Stimulated activated CD8-positive, alpha-beta memory T cell treated with anti-CD3 and anti-CD28 coated beads, Interleukin-2, amount 100 ng/mL, for 48 hours (primary cell): ENCODE data around the gene PXYLP1.

ENCODE experiments used
- DNase-seq, 2 donors: peaks; one replicate each; pipeline ENCODE4 v3.0.0-alpha.2; 2020; ENCODE audit warnings: low read depth in 2 of 2

Gene PXYLP1

GRCh38 chr3:141273700-141274410 is 42.2 kb downstream of the PXYLP1 start:
- no peak for DNase-seq

DNA sequence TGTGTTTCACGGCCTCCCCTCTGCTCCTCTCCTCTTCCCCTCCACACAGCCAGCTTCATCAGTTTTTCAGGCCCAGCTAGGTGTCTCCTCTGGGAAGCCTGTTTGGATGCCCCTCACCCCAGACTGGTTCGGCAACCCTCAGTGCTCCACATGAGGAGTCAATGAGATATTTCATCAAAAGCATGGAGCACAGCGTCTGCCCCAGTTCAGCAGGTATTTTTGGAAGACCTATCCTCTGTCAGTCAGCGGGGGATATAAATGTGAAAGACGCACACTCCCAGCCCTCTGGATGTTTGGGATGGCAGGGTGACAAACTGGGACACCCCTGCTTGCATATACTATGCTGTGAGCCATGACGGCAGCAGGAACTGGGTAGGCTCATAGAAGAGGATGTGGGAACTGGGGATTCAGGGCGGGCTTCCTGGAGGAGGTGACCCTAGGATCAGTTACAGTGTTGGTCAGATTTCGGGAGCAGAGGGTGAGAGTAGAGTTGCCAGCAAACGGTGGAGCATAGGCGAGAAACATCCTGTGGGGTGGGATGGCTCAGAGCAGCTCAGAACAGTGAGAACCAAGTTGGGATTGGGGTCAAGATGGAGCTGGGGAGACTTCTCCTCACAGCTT is 42.9 kb downstream of the PXYLP1 start:
- DNase-seq, result no peak

- no peak for DNase-seq
These were observed 43.4 kb downstream of the PXYLP1 start for GRCh38 chr3:141275032-141275422.

- DNase-seq, result no peak
These were observed 43.9 kb downstream of the PXYLP1 start for GRCh38 chr3:141275511-141275910.

GRCh38 chr3:141275973-141276372 is 44.3 kb downstream of the PXYLP1 start:
- no peak for DNase-seq

DNA sequence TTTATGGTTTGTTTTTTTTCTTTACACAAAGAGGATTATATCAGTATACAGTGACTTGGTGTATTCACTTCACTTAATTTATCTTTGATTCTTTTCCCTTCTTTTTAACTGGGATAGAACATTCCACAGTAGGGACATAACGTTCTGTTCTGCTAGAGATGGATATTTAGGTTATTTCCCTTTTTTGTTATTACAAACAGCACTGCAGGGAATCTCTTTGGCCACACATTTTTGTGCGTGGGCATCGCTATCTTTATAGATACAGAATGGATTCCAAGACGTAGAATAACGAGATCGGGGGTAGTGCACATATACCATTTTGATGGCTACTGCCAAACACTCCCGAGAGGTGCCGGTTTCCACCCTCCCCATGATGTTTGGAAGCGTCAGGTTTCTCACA is 44.8 kb downstream of the PXYLP1 start:
- no peak for DNase-seq

GRCh38 chr3:141277451-141277850 is 45.8 kb downstream of the PXYLP1 start:
- no peak for DNase-seq

DNA sequence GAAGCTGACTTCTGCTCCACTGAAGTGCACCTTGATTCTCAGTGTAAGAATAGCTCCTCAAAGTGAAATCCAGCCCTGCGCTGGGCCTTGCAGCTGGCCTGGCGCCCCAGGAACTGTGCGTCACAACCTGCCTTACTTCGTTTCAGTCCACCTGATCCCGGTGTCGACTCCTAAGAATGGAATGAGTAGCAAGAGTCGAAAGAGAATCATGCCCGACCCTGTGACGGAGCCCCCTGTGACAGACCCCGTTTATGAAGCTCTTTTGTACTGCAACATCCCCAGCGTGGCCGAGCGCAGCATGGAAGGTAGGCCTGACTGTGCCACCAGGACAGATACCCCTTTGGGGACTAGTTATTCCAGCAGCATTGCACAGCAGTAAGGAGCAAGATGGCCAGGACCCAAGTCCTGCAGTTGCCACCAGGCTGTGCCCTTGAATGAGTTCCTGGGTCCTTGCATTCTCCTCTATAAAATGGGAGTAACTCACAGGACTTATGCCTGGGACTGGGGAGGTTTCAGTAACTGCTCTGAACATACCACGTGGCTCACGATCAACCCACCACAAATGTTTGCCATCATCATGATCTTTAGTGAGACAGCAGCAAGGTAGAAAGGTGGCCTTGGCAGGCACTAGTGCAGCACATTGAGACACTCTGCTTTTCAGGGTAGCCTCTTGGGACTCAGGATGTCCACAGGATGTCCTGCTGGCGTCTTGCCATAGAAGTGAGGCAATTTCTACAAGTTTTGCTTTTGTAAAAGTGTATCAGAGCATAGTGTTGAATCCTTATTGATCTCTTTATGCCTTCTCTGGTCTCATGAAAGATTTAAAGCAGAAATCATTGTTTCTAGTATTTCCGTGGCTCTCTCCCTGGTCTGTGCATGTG is 46.8 kb downstream of the PXYLP1 start:
- no peak for DNase-seq

GRCh38 chr3:141279077-141279967 is 47.7 kb downstream of the PXYLP1 start:
- DNase-seq, result no peak

DNA sequence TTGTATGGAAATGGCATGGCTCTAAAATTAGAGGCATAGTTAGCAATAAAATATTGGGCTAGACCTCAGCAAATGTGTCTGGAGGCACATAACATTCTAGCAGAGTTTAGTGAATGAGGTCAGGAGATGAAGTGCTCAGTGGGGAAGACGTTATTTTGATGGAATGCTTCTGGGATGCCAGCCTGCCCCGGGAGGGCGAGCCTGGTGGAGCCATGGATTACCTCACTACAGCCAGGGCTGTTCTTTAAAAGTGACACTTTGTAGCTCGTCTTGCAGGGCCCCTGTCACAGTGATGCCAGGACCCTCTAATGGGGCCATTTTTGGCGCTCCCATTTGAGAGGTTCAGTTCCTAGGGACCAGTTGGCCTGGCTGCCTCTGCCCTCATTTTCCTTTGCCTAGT is 48.5 kb downstream of the PXYLP1 start:
- no peak for DNase-seq

GRCh38 chr3:141280690-141281089 is 49.1 kb downstream of the PXYLP1 start:
- no peak for DNase-seq

DNA sequence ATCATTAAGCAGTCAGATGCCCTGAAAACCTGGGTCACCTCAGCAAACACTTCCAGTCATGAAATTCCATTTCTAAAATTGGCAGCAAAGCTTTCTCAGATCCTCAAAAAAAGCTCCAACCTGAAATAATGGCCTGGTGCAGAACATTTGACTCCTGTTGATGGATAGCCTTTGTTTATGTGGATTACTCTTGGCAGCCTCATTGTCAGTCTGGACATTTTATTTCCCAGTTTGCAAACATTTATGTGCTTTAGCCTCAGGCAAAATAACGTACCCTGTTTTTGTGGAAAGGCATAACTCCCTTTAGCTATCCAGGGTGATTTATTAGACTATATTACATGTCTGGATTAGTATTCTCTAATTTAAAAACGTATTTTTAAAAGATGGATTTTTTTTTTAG is 53.9 kb downstream of the PXYLP1 start:
- no peak for DNase-seq

GRCh38 chr3:141286856-141287255 is 55.2 kb downstream of the PXYLP1 start:
- no peak for DNase-seq

GRCh38 chr3:141287326-141287725 is 55.7 kb downstream of the PXYLP1 start:
- DNase-seq, result no peak

DNA sequence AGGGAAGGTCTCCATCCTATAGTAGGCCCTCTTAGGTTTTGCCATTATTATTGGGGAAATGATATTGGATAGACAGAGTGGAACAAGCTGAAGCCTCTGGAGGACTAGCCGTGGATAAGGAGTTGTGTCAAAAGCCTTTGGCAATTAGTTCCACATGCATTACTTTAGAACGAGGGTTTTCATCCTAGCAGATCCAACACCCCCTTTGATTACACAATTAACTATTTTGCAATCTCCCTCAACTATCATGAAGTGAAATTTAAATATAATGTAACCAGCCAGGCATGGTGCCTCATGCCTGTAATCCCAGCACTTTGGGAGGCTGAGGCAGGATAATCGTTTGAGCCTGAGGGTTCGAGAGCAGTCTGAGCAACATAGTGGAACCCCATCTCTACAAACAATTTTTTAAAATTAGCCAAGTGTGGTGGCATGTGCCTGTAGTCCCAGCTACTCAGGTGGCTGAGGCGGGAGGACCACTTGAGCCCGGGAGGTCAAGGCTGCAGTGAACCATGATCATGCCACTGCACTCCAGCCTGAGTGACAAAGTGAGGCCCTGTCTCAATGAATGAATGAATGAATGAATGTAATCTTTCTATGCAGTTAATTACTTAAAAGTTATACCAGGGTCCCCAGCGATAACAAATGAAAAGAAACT is 56.8 kb downstream of the PXYLP1 start:
- DNase-seq, result no peak

DNA sequence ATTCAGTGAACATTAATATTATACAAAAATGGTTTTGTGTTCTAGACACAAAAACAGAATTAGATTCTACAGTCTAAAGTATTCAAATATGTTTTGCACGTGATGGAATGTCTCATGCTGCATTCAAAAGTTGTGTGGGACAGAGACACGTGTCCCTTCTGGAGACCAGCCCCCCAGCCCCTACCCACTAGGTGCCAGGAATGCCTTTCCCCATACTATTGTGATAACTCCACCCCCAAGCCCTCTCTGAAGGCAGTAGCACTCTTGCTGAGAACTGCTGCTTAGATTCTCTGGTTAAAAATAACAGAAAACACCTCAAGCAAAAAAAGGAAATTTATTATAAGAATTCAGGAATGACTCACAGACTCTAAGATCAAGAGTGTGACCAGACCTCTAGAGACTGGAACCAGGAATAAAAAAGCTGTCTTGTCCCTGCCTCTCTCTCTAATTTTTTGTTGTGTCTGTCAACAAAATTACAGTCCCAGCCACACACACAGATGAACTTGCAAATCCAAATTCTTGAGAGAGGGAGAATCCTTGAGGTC is 57.7 kb downstream of the PXYLP1 start:
- no peak for DNase-seq

DNA sequence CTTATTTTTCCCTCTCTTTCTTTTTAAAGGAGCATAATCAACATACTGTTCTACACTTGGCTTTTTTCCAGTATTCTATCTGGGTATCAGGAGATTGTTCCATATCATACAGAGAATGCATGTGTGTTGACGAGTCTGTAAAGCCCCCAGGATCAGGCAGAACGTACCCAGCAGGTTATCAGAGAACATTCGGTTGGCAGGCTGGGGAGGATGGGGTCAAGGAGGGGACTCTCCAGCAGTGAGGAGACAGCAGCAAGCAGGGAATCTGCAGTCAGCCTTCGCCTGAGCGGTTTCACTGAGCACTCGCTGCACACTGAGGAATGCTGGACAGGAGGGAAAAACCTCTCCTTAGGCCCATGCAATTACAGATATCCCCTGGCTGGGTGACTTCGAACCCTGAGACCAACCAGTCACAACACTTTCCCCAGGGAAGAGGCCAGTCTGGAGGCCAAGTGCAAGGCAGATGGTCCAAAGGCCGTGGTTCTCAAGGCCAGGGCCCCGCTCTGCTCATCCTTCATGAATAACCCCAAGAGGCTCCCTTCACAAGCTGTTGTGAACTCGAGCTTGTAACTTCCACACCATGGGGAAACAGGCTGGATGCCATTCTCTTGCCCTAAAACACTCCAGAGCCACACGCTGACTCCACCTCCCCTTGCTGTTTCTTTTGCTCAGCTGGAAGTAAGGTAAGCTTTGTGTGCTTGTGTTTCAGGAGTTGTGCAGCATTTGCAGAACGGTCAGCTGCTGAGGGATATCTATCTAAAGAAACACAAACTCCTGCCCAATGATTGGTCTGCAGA is 60.1 kb downstream of the PXYLP1 start:
- DNase-seq, result no peak

DNA sequence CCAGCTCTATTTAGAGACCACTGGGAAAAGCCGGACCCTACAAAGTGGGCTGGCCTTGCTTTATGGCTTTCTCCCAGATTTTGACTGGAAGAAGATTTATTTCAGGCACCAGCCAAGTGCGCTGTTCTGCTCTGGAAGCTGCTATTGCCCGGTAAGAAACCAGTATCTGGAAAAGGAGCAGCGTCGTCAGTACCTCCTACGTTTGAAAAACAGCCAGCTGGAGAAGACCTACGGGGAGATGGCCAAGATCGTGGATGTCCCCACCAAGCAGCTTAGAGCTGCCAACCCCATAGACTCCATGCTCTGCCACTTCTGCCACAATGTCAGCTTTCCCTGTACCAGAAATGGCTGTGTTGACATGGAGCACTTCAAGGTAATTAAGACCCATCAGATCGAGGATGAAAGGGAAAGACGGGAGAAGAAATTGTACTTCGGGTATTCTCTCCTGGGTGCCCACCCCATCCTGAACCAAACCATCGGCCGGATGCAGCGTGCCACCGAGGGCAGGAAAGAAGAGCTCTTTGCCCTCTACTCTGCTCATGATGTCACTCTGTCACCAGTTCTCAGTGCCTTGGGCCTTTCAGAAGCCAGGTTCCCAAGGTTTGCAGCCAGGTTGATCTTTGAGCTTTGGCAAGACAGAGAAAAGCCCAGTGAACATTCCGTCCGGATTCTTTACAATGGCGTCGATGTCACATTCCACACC is 60.9 kb downstream of the PXYLP1 start:
- DNase-seq, result no peak

GRCh38 chr3:141294301-141294700 is 62.7 kb downstream of the PXYLP1 start:
- no peak for DNase-seq
